ENCODE measurements around the gene INHBB.
"Not testable (repeated sequence)": the region's sequence is repeated elsewhere in the genome, so short reads cannot be mapped to it uniquely, and the experiment has no call there.

INHBB gene

GRCh38 chr2:120316528-120317179 lies 29.3 kb upstream of the INHBB start:
- no peak for DNase-seq (ENCODE audit: low read depth)

DNA sequence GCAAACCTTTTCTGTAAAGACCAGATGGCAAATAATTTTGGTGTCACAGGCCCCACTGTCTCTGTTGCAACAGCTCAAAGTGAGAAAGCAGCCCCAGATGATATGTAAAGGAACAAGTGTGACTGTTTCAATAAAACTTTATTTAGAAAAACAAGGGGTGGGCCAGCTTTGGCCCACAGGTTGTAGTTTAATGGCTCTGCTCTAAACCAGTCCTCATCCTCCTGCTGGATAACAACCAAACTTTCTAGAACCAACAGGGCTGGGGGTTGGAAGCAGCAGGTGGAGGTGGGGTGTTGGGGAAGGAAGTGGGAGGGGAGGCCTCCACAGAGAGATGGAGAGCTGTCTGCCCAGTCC lies 28.8 kb upstream of the INHBB start:
- no peak for DNase-seq (ENCODE audit: low read depth)

DNA sequence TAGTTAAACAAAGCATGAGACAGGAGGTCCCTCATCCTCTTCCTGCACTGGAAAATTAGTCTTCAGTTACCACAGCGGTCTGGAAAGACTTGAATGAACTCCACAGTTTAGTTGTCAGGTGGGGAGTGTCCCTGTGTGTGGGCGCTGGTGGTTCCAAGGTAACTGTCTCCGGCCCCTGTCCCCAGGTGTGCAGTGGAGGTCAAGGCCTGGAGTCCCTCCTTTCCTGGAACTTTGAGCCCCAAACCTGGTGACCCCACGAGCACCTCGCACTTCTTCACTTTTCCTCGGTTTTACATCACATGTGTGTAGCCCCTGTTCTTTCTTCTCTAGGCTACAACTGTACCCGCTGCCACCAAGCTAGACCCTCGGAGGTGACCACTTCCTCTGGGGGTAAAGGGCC lies 28.0 kb upstream of the INHBB start:
- DNase-seq (ENCODE audit: low read depth), result no peak

DNA sequence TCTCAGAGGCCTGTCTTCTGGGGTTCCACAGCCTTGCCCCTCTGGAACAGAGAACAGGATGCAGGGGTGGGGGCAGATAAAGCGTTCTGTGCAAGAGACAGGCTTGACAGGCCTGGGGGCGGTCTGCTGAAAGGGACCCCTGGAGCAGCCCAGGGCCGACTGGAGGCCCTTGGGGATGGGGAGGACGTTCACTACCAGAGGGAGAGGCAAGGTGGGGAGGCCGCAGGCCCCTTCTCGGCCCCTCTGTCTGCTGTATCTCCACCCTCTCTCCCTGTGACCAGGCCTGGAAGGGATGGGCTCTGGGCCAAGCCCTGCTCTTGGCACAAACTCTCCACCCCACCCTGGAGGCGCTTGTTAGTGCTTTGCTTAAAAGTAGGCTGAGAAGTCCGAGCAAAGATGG lies 27.3 kb upstream of the INHBB start:
- no peak for DNase-seq (ENCODE audit: low read depth)

- DNase-seq (ENCODE audit: low read depth), result no peak
Observed at GRCh38 chr2:120319123-120319522, 26.8 kb upstream of the INHBB start.

- no peak for DNase-seq (ENCODE audit: low read depth)
Observed at GRCh38 chr2:120319686-120320317, 26.1 kb upstream of the INHBB start.

DNA sequence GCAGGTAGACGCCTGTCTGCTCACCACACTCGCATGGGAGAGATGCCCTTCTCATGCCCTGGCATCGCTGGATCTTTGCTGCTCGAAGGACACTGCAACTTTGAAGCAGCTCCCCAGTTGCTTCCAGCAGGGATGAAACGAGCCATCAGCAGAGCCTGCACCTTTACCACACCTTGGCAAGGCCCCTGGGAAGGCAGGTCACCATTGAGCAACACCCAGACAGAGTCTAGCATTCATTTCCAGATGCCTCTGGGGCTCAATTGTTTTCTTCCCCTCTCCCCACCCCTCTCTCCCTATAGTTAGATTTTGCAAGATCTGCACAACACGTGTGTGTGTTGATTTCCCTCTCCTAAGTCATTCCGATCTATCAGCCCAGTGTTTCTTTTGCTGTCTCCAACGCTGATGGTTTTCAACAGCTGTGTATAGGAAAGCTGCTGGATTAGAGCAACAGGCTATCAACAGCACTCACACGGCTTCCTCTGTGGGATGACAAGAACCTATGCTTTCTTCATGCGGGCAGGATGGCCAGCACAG lies 25.6 kb upstream of the INHBB start:
- no peak for DNase-seq (ENCODE audit: low read depth)

GRCh38 chr2:120320887-120321556 lies 24.9 kb upstream of the INHBB start:
- DNase-seq (ENCODE audit: low read depth), result not testable (repeated sequence)

GRCh38 chr2:120321721-120322284 lies 24.1 kb upstream of the INHBB start:
- no peak for DNase-seq (ENCODE audit: low read depth)

DNA sequence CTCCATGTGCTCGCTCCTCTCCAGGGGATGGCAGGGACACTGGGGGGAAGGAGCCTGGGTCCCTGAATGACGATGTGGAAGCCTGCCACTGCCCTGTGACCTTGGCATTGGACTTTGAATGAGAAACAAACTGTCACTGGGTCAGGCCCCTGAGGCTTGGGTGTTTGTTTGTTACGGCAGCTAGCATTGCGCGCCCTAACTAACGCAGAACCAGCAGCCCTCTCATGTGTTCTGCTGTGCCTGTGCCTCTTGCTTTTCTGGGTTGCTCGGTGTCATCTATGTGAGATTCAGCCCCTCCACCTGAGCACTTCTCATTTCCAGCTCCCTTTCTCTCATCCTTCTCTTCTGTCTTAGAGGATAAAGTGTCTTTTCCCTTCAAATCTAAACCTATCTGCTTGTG lies 23.6 kb upstream of the INHBB start:
- no peak for DNase-seq (ENCODE audit: low read depth)

- no peak for DNase-seq (ENCODE audit: low read depth)
Observed at GRCh38 chr2:120323214-120323613, 22.7 kb upstream of the INHBB start.

DNA sequence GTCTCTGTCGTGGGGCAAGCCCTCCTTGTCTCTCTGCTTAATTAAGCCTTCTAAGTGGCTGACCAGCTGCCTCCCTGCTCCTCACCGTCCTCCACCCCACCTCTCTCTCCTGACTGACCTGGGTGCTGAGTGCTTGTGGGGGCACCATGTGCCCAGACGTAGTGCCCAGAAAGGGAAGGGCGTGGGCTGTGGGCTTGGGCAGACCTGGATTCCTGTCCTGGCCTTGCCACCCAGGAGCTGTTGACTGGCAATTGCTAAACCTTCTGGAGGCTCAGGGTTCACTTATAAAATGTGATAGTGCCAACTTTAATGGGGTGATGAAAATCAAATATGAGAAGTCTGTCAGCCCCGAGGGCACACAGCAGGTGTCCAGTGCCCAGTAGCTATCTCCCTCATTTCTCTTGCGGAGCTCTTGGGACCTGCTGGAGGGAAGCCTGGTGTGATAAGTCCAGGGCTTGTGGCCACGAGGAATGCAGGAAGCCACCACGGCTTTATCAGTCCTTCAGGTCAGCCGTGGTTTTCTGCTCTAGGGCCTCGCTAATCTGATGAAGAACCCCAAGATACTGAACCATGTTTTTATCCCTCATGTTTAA lies 22.0 kb upstream of the INHBB start:
- DNase-seq (ENCODE audit: low read depth), result no peak

GRCh38 chr2:120324933-120325332 lies 21.0 kb upstream of the INHBB start:
- no peak for DNase-seq (ENCODE audit: low read depth)

DNA sequence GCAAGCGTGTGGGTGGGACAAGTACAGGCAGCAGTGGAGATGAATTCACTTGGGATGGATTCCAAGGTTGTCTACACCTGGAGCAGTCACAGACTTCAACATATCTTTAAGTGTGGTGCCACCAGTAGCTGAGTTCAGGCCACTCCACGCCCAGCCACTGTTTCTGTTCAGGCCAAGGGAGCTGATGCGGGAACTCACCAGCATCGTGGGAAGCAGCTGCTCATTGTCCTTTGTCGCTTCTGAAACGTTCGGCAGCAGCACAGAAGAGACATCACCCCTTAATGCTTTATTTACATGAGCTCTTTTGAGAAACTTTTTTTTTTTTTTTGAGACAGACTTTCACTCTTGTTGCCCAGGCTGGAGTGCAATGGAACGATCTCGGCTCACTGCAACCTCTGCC lies 19.9 kb upstream of the INHBB start:
- DNase-seq (ENCODE audit: low read depth), result no peak

DNA sequence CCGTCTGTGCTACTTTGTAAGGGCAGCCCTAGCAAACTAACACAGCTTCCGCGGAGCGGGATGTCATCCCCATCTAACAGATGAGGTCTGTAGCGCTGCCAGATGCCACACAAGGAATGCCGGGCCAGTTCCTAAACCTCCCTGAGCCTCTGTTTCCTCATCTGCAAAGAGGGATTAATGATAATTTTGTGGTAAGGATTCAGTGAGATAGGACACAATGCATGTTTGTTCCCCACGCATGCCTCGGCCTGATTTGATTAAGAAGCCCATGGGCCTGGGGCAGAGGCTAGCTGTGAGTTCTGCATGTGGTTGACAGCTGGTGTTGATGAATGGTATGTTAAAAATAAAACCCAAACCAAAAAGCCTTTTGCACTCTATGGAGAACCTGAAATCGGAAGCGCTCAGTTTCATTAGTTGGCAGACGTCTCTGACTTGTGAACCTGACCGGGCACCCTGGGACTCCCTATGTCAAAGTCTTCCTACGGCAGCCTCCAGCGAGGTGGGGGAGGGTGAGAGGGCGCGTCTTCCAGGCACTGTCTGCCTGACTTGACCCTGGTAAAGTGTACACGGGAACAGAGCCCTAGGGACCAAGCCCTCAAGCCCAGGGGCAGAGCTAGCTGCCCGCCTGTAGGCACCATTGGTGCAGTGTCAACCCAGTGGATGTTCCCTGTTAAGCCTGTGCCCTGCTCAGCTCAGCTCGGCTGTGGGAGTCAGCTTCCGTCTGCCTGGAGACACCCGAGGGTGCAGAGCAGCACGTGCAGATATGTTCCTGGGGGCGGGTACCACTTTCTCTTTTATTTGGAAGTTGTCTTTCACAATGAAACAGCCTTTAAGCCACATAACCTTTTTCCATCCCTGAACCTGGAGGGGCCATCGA lies 14.8 kb upstream of the INHBB start:
- DNase-seq (ENCODE audit: low read depth), result no peak

- no peak for DNase-seq (ENCODE audit: low read depth)
Observed at GRCh38 chr2:120331903-120332302, 14.0 kb upstream of the INHBB start.

GRCh38 chr2:120332384-120332783 lies 13.6 kb upstream of the INHBB start:
- no peak for DNase-seq (ENCODE audit: low read depth)

DNA sequence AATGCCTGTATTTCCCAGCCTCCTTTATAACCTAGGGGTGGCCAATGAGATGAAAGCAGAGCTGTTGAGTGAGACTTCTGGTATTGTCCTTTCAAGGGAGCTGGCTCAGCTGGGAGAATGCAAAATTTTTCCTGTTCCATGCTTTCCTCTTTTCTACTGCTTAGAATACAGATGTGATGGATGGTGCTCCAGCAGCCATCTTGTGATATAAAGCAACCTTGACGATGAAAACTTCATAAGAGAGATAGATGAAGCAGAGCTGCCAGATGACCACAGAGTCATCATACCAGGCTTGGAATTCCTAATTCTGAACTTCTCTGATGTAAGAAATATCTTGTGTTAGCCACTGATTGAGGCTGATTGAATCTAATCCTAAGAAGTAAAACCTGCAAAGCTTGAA lies 11.9 kb upstream of the INHBB start:
- no peak for DNase-seq (ENCODE audit: low read depth)

DNA sequence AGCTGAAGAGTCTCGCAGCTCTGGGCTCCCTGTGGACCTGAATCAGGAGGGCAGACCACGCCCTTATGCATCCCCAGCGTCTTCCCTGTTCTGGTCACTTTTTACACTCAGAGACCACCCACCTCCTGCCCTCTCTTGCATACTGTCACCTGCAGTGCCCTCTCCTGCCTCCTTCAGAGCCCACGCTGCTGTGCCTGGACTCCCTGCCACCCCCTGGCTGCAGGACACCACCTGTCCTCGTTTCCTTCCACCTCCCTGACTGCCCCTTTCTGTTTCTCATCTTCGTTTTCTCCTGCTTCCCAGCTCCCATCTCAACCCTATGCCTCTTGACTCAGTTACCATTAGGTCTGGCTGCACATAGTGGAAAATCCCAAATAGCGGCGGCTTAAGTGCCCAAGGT lies 9.2 kb upstream of the INHBB start:
- DNase-seq (ENCODE audit: low read depth), result no peak

DNA sequence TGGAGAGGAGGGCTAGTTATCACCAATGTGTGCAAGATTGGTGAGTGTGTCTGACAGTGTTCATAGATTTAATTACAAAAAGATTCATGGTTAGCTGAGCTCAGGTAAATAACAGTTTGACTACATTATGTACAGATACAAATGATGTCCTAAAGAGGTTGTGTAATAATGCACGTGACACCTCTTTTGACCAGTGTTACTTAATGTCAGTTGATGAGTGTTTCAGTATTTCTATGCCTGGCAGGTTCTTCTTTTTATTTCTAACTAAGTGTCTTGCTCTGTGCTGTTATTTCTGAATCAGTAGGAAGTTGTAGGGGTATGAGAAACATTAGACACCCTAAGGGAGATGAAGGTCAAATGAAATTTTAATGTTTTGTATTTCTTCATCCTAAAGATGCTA lies 7.9 kb upstream of the INHBB start:
- DNase-seq (ENCODE audit: low read depth), result no peak

DNA sequence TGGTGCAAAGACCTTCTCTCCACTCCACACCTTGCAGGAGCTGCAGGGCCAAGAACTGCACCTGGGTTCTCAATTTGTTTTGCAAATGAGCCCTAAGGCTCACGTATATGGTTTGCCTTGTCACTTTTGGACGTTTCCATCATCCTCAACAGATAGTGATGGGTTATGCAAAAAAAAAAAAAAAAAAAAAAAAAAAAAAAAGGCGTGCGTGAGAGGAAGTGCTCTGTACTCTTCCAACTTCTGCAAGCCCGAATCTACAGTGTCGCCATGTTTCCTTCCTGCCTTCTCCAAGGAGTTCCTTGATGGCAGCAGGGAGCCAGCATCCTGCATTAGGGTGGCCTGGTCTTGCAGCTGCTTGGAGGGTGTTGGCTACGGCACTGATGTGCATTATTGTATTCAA lies 4.0 kb upstream of the INHBB start:
- DNase-seq (ENCODE audit: low read depth), result no peak

DNA sequence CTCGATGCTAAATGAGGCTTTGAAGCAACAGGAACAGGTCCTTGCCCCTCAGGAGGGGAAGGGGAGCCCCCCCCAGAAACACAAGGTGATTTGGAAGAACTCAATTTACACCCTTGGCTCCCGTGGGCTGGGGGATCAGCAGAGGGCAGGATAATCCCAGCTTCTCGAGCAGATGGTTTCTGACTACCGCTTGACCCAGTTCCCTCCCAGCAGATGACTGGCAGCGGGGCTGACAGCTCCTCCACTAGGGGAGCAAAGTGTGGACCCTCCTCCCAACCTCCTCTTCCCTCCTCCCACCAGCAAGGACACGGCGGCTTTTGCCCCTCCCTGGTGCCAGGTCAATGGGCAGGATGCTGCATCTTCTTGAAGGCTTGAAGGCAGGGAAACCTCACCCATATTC lies 3.5 kb upstream of the INHBB start:
- no peak for DNase-seq (ENCODE audit: low read depth)
